Occipital lobe (tissue), 2 donors: Measurements from ENCODE around the gene LIMS2. TPM values are rescaled to one million over a fixed set of nuclear protein-coding genes. Genes with fewer than 3 reads are reported as not detected.

Experiments
- DNase-seq: peaks from one replicate; lab custom pipeline; 2025; lab: John Stamatoyannopoulos, UW
- total RNA-seq: library from RNA; depleted of rRNA; stranded (reverse); fragments of >200 nt; gene quantifications from one replicate; pipeline ENCODE4 v1.2.3, GENCODE V29; 2014

LIMS2 gene
- total RNA-seq, 1 donor from 2014 or later: 1.2 TPM

DNA sequence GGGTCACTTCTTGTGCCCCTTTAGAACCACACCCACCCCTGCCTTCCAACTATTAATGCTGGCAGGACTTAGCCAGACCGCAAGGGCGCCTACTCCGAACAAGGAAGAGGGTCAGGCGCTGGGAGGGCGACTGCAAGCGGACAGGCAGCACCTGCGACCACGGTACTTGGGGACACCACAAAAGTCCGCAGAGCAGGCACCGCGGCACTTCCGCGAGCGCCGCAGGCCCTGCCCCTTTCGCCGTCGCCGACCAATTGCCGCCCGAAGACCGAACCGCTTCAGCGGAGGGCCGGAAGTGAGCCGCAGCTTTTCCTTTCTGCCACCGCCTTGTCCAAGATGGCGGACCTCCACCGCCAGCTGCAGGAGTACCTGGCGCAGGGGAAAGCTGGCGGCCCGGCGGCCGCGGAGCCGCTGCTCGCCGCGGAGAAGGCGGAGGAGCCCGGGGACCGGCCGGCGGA is 25.9 kb upstream of the LIMS2 start, which contains the start of gene SFT2D3:
TSS of gene SFT2D3 (plus strand) at position 305 of the 458 bp plus-strand sequence. CDS start at position 337, 32 bp downstream.
- DNase-seq: peak; percentile 90

DNA sequence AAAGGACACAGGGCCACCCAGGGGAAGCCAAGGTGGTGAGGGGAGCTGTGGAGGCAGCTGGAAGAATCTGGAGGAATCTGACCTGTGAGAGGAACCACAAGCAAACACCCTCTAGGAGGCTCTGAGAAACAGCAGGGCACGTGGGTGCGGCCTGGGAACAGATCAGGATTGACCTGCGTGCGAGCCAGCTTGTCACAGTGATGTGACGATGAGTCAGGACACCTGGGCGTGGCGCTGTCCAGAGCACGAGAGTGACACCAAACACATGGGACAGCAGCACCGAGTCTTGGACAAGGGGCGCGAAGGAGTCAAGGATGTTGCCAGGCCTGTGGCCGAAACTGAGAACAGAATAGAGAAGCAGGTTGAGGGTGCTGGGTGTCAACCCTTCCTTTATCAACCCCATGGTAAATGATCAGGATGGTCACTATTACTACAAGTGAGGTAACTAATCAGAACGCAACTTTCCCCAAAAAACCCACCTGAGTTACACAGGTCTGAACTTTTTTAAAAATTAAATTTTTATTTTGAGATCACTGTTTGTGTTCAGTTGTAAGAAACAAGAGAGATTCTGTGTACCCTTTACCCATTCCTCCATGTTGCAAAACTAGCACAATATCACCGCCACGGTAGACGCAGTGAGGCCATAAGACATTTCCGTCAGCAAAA is 25.3 kb upstream of the LIMS2 start:
- no peak for DNase-seq

DNA sequence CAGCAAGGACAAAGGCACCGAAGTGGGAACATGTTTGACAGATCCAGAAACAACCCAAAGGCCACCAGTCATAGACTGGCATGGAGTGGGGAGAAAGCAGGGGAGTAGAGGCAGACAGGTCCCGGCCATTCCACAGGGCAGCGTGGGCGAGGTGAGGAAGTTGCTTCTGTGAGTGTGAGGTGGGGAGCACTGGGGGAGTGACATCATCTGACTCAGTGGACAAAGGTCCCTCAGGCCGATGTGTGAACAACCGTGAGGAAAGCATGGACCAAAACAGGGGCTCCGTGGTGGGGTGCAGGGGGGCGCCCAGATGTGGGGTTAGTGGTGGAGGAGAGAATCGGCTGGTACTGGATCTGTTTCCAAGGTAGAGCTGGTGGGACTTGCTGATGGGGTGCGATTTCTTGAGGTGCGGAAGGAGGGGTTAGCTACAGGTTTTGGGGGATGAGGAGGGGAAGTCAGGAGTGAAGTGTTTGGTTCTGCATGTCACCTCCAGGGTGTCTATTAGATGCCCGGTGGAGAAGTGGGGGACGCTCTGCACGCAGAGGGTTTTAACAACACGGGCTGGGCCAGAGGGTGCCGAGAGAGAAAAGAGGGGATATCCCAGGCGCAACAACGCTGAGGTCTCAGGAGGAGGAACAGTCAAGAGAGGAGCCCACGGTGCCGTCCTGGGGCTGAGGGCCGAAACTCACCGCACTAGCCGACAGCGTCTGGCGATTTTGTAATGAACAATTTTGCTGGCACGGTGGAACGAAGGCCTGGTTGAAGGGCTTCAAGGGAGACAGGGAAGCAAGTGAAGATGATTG is 23.4 kb upstream of the LIMS2 start:
- DNase-seq: no peak

DNA sequence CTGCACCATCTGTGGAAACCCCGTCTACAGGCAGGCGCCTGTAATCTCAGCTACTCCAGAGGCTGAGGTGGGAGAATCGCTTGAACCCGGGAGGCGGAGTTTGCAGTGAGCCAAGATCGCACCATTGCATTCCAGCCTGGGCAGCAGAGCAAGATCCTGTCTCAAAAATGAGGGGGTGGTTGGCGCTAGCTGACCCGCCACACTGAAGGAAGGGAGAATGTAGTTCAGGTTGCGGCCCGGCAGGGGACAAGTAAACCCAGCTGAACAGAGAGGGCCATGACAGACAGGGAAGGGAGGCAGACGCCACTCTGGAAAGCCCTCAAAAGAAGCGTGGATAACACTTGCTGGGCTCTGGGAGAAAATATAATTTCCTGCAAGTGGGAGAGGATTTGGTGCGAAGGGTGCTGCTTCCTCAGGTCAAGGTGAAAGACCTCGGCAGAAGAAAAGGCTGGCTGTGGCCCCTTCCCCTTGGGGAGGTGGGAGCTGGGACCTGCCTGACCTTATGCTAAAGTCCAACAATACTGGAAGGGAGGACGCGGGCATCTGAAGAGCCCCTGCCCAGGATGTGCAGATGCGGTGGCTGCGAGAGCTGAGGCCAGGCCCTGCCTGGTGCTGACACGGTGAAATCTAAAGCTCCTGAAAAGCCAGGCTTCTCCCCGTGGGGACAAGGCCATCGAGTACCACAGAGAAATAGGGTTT is 22.3 kb upstream of the LIMS2 start:
- no peak for DNase-seq

- DNase-seq: no peak
Measured at GRCh38 chr2:127695491-127696472, 20.5 kb upstream of the LIMS2 start.

DNA sequence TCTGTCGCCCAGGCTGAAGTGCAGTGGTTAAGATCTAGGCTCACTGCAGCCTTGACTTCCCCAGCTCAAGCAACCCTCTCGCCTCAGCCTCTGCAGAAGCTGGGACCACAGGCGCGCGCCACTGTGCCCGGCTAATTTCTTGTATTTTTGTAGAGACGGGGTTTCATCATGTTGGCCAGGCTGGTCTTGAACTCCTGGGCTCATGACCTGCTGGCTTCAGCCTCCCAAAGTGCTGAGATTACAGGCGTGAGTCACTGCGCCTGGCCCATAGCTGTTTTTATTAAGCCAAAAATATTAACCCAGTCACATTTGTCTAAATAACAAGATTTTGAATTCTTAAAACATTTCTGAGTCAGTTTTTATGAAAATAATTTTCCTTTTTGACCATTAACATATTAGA is 19.7 kb upstream of the LIMS2 start:
- DNase-seq: no peak

DNA sequence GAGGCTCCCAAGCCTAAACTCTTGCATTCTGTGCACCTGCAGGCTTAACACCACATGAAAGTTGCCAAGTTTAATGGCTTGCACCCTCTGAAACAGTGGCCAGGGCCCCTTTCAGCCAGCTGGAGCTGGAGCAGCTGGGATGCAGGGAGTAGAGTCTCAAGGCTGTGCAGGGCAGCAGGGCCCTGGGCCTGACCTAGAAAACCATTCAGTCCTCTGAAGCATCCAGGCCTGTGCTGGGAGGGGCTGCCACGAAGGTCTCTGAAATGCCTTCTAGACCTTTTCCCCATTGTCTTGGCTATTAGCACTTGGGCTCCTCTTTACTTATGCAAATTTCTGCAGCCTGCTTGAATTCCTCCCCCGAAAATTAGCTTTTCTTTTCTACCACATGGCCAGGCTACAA is 15.4 kb upstream of the LIMS2 start:
- DNase-seq: no peak

GRCh38 chr2:127688405-127688804 is 13.1 kb upstream of the LIMS2 start:
- DNase-seq: no peak

DNA sequence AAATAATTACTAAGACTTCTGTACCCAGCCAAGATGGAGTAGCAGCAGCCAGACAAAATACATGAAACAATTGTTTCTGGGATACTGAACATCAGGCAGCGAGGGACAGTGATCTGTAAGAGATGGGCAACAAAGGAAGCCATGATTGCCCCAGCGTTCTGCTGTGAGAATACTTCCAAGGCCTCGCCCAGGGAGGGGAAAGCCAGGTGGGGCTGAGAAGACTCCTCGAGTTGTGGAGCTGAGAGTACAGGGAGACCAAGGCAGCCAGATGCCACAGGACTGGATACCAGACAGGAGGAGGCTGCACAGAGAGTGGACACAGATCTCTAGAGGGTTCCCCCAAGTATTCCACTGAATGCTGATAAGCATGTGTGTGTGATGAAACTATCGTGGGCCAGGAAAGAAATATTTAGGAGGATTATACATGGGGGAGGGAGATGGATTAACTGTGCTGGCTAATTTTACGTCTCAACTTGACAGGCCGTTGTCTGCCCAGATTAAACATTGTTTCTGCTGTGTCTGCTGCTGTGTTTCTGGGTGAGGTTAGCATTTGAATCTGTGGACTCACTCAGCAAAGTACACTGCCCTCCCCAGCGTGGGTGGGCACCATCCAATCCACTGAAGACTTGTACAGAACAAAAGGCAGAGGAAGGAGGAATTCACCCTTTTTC is 10.2 kb upstream of the LIMS2 start:
- DNase-seq: no peak

GRCh38 chr2:127683757-127684156 is 8.4 kb upstream of the LIMS2 start:
- no peak for DNase-seq

DNA sequence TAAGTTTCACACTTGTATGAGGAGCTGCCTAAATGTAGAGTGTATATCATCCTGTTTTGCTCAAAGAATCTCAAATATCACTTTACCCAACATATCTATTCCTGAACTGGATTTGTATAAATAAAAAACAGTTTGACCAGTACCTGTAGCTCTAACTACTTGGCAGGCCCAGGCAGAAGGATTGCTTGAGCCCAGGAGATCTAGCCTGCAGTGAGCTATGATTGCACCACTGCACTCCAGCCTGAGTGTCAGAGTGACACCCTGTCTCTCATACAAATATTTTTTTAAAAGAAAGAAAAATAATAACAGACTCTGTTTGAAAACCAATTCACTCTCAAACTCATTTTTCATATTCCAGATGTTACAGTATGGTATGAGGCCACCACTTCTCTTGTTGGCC is 7.7 kb upstream of the LIMS2 start:
- DNase-seq: no peak

DNA sequence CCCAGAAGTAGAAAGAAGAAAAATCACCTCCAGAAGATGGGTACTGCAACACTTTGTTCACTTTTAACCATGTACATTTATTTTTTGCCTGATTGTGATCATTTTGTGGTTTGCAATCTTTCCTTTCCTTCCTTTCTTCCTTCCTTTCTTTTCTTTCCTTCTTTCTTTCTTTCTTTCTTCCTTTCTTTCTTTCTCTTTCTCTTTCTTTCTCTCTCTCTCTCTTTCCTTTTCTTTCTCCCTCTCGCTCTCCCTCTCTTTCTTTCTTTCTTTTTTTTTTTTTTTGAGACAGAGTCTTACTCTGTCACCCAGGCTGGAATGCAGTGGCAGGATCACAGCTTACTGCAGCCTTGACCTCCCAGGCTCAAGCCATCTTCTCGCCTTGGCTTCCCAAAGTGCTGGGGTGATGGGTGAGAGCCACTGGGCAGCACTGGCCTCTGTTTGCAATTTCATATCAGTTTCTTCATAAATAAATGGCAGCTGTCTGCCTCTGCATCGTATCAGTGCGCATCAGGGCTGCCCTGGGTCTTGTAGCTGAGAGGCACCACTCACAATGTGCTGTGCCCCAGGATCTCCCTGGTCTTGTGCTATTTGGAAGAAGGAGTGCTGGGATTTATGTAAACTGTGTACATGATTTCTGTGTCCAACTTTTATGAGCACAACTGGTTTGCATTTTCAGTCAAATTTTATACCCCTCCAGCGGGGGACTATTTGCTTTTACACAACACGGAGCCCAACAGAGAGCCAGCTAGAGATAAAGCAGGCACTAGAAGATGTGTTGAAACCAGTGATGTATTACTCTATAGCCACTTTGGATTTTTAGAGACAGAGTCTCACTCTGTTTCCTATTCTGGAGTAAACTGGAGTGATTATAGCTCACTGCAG is 6.9 kb upstream of the LIMS2 start:
- no peak for DNase-seq

DNA sequence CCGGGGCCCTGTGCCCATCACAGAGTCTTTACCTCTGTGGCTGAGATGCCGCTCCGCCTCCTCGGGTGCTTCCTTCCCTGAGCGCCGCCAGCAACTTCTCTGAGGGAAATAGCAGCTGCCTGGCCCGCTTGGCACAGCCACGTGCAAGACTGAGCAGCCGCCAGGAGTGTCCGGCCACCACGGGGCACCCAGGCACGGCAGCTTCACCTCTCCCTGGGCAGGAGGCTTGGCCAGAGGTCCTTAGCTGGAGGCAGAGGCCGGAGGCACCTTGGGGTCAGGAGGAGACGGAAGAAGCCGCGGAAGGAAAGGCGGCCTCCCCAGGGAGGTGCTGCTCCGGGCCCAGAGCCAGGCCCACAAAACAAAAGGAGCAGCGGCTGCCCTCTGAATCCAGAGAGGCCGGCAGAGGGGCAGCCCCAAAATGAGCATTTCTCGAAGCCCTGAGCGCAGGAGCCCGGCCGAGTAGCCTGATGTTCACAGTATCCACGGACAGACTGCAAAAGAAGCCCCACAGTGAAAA is 6.0 kb upstream of the LIMS2 start:
- no peak for DNase-seq

GRCh38 chr2:127680706-127681287 is 5.5 kb upstream of the LIMS2 start:
- DNase-seq: no peak

GRCh38 chr2:127679680-127680361 is 4.5 kb upstream of the LIMS2 start:
- no peak for DNase-seq

- no peak for DNase-seq
Measured at GRCh38 chr2:127678991-127679390, 3.7 kb upstream of the LIMS2 start.

- no peak for DNase-seq
Measured at GRCh38 chr2:127678531-127678930, 3.2 kb upstream of the LIMS2 start.

DNA sequence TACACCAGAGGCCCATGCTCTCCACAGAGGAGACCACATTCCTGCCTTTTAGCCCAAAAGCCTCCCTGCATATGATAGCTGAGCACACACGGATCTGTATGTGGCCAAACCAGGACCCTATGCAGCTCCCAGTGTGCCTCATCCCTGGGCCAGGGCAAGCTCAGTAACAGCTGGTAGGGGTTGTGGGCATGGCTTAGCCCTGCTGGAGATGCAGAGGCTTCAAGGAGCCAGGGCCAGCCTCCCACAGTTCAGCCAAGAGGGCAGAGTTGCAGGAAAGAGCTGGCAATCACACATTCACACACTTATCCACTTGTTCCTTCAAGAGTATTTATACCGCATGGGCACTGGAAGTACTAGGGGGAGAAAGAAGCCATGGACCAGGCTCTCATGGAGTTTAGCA is 1.6 kb upstream of the LIMS2 start:
- no peak for DNase-seq
